Glutamatergic neuron (in vitro differentiated cells): ENCODE measurements around the gene CABLES2. TPM values are rescaled to one million over a fixed set of nuclear protein-coding genes. Genes with fewer than 3 reads are reported as not detected.

Source experiments
- DNase-seq: peaks from one replicate; pipeline ENCODE4 v3.0.0; 2022
- H3K27ac Mint-ChIP-seq: one replicate; pipeline ENCODE4 v1.8.0; 2020; ENCODE audit warnings: mild to moderate bottlenecking, mixed read lengths, inconsistent platforms; ENCODE audit not compliant: unreplicated experiment
- H3K27me3 Mint-ChIP-seq: one replicate; pipeline ENCODE4 v1.8.0; 2020; ENCODE audit warnings: mild to moderate bottlenecking, moderate library complexity, mixed read lengths, inconsistent platforms; ENCODE audit not compliant: unreplicated experiment
- H3K36me3 Mint-ChIP-seq: one replicate; pipeline ENCODE4 v1.8.0; 2020; ENCODE audit warnings: mild to moderate bottlenecking, mixed read lengths, inconsistent platforms; ENCODE audit not compliant: unreplicated experiment
- H3K4me1 Mint-ChIP-seq: one replicate; pipeline ENCODE4 v1.8.0; 2020; ENCODE audit warnings: mild to moderate bottlenecking, low read depth, mixed read lengths, inconsistent platforms; ENCODE audit not compliant: unreplicated experiment
- H3K4me3 Mint-ChIP-seq: one replicate; pipeline ENCODE4 v1.8.0; 2020; ENCODE audit warnings: mild to moderate bottlenecking, mixed read lengths, inconsistent platforms; ENCODE audit not compliant: unreplicated experiment
- H3K9me3 Mint-ChIP-seq: one replicate; pipeline ENCODE4 v1.8.0; 2020; ENCODE audit warnings: mild to moderate bottlenecking, moderate library complexity, mixed read lengths, inconsistent platforms; ENCODE audit not compliant: unreplicated experiment
- CTCF ChIP-seq: fragments of 200-600 bp; sonication (generic); IDR thresholded peaks from one replicate; pipeline ENCODE4 v1.5.0; 2021; ENCODE audit not compliant: partially characterized antibody, unreplicated experiment
- total RNA-seq: library from RNA; stranded (reverse); fragmentation: NEBNext Ultra II Directional; extraction: Animal tissue kit (Norgen Biotek cat#: 25700); gene quantifications from one replicate; pipeline ENCODE4 v1.2.1, GENCODE V29; 2021; ENCODE audit not compliant: unreplicated experiment

The CABLES2 gene
- total RNA-seq, 1 donor from 2014 or later: 25.3 TPM

DNA sequence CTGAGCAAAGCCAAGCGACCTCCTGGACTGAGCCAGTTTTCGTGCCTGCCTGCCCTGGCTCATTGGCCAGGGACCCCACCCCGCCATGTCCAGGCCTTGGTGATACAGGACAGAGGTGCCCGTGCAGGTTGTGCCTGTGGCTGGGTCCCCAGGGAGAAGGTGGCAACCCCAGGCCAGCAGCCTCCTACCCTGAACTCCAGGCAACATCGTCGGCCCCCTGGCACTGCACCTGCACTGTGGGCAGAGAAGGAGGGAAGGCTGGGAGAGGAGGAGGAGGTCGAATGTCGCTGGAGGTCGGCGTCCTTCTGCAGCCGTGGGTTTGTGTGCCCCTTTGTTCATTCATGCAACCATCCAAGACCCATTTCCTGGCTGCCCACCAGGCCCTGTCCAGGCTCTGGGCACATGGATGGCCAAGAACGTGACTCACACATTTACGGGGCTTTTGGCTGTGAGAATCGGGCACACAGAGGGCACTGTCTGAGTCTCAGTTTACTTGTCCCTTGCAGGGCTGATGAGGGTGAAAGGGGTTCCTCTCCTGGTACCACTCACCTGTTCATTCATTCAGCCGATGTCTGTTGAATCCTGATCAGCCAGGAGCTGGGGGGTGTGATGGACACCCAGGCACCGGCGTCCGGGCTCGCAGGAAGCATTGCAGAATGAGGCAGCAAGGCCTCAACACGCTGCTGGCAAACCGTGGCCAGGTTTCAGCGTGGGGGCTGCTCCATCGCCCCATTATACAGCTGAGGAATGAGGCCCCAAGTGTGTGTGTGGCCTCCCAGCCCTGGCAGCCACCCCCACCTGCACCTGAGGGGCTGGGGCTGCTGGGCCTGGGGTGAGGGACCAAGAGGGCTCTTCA, 22.6 kb upstream of the CABLES2 start:
- Mint-ChIP-seq H3K27ac (no peak overlapping the region), H3K4me3 (no peak overlapping the region), H3K27me3 (peaks cover 4% of the 10 kb centered on the region), H3K36me3 (no peaks in the 10 kb centered on the region), H3K4me1 (peaks cover 3% of the 10 kb centered on the region), H3K9me3 (peaks cover 2% of the 10 kb centered on the region)
- DNase-seq: no peak
- no peak for TF ChIP-seq CTCF

DNA sequence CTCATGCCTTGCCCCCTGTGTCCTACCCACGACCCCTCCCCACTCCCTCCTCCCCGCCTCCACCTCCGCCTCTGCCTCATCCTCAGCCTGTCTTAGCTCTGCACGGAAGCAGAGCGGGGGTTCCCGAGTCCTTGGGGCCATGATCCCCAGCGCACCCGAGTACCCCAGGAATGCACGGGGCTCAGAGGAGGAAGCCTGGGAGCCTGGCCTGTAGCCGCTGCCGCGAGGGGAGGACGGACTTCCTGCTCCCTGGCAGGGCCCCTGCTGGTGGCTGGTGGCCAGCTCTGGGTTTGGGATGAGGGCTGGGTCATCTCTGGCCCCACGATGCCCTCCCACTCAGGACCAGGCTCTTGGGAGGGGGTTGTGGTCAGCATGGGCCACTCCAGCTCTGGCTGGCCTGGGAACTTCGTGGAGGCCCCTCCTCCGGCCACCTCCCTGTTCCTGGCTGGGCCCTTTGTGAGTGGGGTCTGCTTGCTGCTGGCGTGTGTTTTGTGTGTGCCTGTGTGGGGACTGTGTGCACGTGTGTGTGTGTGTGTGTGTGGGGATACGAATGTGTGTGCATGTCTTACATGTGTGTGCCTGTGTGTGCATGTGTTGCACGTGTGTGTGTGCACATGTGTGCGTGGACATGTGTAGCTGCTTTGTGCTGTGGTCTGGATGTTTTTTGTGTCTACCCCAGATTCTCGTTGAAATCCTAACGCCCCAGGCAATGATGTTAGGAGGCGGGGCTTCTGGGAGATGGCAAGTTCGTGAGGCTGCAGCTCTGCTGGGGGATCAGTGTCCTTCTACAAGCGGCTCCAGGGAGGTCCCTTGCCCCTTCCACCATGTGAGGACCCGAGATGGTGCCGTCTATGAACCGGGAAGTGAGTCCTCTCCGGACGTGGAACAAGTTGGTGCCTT, 21.6 kb upstream of the CABLES2 start:
- Mint-ChIP-seq H3K4me1 (peaks cover 3% of the 10 kb centered on the region), H3K36me3 (no peaks in the 10 kb centered on the region), H3K27ac (peak overlapping the region; percentile 26), H3K9me3 (peaks cover 2% of the 10 kb centered on the region), H3K4me3 (no peak overlapping the region), H3K27me3 (peaks cover 4% of the 10 kb centered on the region)
- no peak for TF ChIP-seq CTCF
- no peak for DNase-seq

GRCh38 chr20:62428002-62428372, 20.9 kb upstream of the CABLES2 start:
- no peak for TF ChIP-seq CTCF
- peaks cover 3% of the 10 kb centered on the region for H3K4me1 Mint-ChIP-seq
- no peak overlapping the region for H3K4me3 Mint-ChIP-seq
- DNase-seq: no peak
- no peak overlapping the region for H3K27ac Mint-ChIP-seq
- H3K36me3 Mint-ChIP-seq: no peaks in the 10 kb centered on the region
- H3K9me3 Mint-ChIP-seq: peaks cover 2% of the 10 kb centered on the region
- H3K27me3 Mint-ChIP-seq: peaks cover 4% of the 10 kb centered on the region

GRCh38 chr20:62427172-62428001, 20.3 kb upstream of the CABLES2 start, which contains the start of gene RBBP8NL:
Gene RBBP8NL (minus strand): TSS chr20:62427539. CDS start chr20:62419647, 7,892 bp downstream.
- Mint-ChIP-seq H3K9me3 (peaks cover 2% of the 10 kb centered on the region), H3K4me1 (peaks cover 3% of the 10 kb centered on the region), H3K27ac (no peak within 1 kb of the TSS), H3K27me3 (peaks cover 5% of the 10 kb centered on the region), H3K36me3 (no peaks in the 10 kb centered on the region), H3K4me3 (no peak within 1 kb of the TSS)
- no peak for DNase-seq
- no peak for TF ChIP-seq CTCF
